Middle frontal gyrus (tissue), 1 donor: ENCODE measurements around the gene CLP1.
"Not testable (repeated sequence)": the region's sequence is repeated elsewhere in the genome, so short reads cannot be mapped to it uniquely, and the experiment has no call there.

Source experiments
- DNase-seq: peaks from one replicate; pipeline ENCODE4 v3.0.0-alpha.2; 2015; ENCODE audit warnings: low spot score; ENCODE audit errors: extremely low spot score

The CLP1 gene

DNA sequence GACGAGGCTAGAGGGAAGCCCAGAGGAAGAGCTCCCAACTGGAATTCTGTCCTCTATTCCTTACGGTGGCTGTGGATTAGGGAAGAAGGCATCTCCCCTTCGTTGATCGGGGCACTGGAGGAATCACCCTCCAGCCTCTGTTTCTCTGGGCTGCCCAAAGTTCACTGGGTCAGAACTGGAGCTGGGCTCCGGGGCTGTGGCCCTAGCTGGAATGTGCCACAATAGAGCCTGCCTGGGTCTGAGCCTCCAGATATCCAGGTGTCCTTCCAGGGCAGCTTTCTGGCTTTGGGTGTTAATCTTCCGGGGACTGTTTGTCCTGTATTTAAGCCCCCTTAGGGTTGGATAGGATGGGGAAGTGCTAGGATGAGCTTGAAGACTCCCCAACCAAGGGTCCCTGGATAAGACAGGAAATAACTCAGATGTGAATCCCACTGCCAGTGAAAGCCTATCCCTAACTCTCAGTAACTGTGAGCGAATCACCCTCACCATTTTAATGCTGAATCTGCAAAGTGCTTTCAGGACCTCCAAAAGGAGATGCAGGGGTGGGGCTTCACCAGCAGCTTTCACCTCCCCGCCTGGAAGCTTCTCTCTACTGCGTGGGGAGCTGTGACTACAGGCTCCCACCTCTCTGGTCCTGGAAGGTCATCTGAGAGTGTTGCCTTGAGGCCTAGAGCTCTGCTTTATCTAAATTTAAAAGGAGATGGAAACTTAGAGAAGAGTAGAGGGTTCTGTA, 17.3 kb upstream of the CLP1 start:
- no peak for DNase-seq

DNA sequence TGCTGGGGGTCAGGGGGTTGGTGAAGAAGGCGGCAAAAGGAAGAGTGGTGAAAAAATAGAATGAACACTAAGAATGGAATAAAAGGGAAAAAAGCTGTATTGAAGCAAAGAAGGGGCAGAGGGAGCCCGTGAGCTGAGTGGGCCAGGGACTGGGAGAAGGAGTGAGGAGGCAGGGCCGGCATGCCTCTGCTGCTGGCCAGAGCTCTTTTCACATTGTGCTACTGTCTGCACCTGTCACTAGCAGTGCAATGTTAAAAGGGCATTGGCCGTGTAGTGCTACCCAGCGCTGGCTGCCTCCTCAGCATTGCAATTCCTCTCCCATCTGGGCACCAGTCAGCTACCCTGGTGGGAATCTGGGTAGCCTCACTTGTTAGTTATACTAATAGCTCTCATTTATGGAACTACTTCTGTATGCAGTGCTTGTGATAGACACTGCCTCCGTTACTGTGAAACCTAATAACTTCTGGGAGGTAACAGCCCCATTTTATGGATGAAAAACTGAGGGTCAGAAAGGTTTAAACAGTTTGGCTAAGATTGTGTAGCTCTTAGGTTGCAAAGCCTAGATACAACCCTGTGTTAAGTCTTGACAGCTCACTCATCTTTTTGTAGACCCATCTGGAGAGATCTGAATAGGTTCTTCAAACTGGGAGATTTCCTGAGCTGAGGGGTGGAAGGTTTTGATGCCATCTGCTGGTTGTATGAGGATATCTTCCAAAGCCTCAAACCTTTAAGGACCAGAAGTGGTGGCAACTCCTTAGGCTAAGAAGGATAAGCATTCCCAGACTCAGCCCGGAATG, 16.4 kb upstream of the CLP1 start:
- no peak for DNase-seq

GRCh38 chr11:57643802-57644201, 13.8 kb upstream of the CLP1 start:
- no peak for DNase-seq

GRCh38 chr11:57644748-57645688, 12.5 kb upstream of the CLP1 start:
- no peak for DNase-seq

GRCh38 chr11:57645689-57646085, 11.9 kb upstream of the CLP1 start:
- DNase-seq = no peak

DNA sequence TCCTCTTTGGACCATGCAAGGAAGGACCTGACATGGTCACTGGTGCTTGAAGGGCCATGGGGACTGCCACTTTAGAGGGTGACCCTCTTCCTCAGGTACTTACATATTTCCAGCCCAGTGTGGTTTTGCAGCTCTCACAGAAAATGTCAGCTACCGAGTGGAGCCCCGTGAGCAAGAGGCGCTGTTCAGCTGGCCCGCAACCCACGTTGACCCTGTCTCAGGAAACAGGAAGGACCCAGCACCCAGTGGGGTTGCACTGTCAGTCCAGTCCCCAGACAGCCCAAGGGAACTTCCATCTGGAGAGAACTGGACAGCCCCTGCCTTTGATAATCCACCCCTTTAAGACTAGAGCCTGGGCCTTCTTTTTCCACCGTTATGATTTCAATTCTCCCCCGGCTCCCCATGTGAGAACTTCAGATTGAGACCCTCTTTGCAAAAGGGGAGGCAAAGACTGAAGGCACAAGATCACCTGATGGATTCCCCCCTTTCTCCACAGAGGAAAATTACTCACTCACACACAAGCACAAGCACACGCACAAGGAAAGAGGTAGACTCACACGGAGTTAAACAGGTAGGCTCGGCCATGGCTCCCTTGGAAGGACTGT, 11.3 kb upstream of the CLP1 start:
- no peak for DNase-seq

GRCh38 chr11:57646799-57647303, 10.7 kb upstream of the CLP1 start:
- no peak for DNase-seq

DNA sequence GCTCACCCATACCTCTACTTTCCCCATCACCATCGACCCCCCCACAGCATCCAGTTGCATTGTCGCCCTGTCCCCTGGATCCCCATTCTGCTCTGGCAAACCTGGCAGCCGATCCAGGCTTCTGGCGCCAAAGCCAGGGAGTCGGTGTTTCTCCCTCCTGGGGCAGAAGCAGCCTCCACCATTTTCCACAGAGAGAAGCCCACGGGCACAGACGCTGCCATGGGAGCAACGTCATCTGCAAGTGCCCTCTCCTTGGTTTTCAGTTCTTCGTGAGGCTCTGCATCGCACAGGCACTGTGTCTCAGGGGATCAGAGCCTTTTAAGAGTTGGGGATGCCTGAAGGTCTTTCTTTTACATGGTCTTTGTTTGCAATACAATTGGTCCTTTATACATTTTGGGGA, 10.2 kb upstream of the CLP1 start:
- no peak for DNase-seq

GRCh38 chr11:57647960-57648800, 9.4 kb upstream of the CLP1 start:
- no peak for DNase-seq

DNA sequence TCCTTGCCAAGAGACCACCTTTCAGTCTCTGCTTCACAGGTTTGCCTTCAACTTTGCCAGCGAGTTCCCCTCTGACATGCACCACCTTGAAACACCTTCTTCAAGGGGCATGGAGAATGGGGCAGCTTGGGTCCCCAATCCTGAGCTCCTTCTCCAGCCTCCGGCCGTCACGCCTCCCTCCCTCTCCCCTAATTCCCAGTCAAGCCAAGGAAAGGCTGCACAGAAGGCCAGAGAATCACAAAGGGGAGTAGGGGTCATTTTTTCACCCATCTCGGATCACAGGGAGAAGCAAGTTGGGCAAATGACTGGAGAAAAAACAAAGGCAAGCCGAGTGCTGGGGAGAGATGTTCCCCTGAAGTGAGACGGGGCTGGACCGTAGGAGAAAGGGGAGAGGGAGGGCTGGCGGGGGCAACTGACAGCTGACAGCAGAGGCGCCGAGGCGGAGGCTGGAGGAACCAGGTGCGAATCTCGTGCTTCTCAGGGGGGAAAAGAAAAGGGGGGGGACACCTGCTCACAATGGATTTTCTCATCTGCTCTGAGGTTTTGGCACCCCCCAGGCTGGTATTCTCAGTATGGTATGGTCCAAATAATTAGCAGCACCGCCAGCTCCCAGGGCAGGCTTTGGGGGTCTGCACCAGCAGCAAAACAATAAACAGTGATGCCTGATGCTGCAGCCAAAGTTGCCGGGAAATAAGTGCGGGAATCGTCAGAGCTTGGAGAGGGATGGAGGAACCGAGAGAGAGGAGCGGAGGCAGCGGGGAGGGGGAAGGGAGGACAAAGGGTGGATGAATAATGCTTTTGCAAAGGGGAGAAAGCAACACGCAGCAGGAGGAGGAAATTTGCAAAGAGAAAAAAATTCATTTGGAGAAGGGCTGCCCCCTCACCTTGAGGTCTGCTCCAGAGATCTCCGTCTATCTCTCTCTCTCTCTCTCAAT, 8.5 kb upstream of the CLP1 start:
- no peak for DNase-seq

DNA sequence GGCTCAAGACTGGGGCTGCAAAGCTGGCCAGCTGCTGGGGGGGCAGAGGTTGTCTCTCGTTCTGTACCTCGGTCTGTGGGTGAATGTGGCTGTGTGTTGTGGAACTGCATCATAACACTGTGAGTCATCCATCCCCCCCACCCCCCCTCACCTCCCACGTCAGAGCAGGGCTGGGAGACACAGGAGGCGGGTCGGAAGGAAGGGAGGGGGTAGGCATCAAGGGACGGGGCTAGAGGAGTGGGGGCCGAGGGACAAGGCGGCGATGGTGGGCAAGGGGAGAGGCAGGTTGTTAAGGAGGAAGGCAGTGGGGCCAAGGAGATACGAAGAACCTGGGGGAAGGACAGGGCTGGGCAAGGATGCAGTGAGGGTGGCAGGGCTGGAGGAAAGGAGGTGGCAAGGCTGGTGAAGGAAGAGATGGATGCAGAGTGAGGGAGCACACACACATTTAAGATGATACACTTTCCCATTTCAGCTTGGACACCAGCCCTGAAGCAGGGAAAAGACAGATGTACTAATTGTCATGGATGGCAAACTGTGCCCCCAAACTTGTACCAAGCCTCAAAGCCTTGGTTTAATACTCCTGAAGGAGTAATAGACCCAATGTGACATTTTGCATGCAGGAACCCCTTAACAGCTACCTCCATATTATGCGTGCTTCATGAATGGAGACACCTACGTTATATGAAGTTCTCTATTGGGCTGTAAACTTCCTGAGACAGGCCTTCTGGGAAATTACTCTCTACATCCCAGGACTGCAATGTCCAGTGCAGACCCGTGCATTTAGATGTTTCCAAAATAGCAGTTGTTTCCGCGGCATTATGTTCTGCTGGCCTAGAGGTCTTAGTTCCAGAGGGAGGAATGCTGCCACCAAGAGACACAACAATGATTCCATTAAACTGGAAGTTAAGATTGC, 7.5 kb upstream of the CLP1 start, which contains the start of gene YPEL4:
TSS of gene YPEL4 (minus strand) at position 87 of the 913 bp plus-strand sequence. CDS start 2,805 bp downstream, outside the sequence.
- no peak for DNase-seq

GRCh38 chr11:57650739-57651090, 6.8 kb upstream of the CLP1 start:
- no peak for DNase-seq

GRCh38 chr11:57651408-57651807, 6.2 kb upstream of the CLP1 start:
- DNase-seq = no peak

DNA sequence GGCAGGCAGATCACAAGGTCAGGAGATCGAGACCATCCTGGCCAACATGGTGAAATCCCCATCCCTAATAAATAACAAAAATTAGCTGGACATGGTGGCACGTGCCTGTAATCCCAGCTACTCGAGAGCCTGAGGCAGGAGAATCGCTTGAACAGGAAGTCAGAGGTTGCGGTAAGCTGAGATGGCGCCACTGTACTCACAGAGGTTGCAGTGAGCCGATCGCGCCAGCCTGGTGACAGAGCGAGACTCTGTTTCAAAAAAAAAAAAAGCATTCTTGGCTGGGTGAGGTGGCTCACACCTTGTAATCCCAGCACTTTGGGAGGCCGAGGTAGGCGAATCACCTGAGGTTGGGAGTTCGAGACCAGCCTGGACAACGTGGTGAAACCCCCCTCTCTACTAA, 5.3 kb upstream of the CLP1 start:
- not testable (repeated sequence) for DNase-seq

GRCh38 chr11:57652662-57653061, 4.9 kb upstream of the CLP1 start:
- no peak for DNase-seq

GRCh38 chr11:57653163-57653562, 4.4 kb upstream of the CLP1 start:
- DNase-seq = no peak

DNA sequence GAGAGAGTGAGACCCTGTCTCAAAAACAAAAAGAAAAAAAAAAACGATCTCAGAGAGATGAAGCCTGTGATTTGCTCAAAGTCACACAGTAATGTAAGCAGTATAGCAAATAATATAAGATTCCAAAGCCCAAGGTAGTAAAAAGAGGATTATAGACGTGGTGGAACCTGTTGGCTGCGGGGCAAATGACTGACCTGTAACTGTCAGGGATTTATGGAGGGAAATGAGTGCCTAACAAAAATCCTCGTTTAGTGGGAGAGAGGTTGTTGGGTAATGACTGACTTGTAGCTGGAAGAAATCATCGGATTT, 723 bp upstream of the CLP1 start:
- no peak for DNase-seq

GRCh38 chr11:57658023-57658361, 430 bp downstream of the CLP1 start:
- DNase-seq = no peak
